Left ventricle myocardium inferior (tissue), 1 donor: ENCODE data around the gene IGFBP7. TPM values are rescaled to one million over a fixed set of nuclear protein-coding genes. Genes with fewer than 3 reads are reported as not detected.

Experiments
- DNase-seq: peaks from one replicate; pipeline ENCODE4 v3.0.0-alpha.2; 2020
- H3K27ac ChIP-seq: fragments of 200-600 bp; replicated peaks from 2 replicates; pipeline ENCODE4 v1.8.0; 2021
- H3K27me3 ChIP-seq: fragments of 200-600 bp; 2 replicates; pipeline ENCODE4 v1.8.0; 2021; ENCODE audit warnings: low read depth
- H3K36me3 ChIP-seq: fragments of 200-600 bp; 2 replicates; pipeline ENCODE4 v1.8.0; 2021
- H3K4me1 ChIP-seq: fragments of 200-600 bp; 2 replicates; pipeline ENCODE4 v1.8.0; 2021
- H3K4me3 ChIP-seq: fragments of 200-600 bp; 2 replicates; pipeline ENCODE4 v1.8.0; 2021; ENCODE audit warnings: mild to moderate bottlenecking, moderate library complexity
- H3K9me3 ChIP-seq: fragments of 200-600 bp; replicated peaks from 2 replicates; pipeline ENCODE4 v1.8.0; 2021
- CTCF ChIP-seq: fragments of 200-600 bp; IDR thresholded peaks from 2 replicates; pipeline ENCODE4 v1.8.0; 2021; ENCODE audit warnings: antibody characterized with exemption, mild to moderate bottlenecking, borderline replicate concordance
- intact Hi-C: fragments of 100-400 bp; cut with micrococcal nuclease; formaldehyde crosslinking; loops from one replicate; pipeline ENCODE4 v1.11.0; 2022
- total RNA-seq: library from RNA; stranded (reverse); fragmentation: NEBNext Ultra II Directional; extraction: Animal tissue kit (Norgen Biotek cat#: 25700); gene quantifications from one replicate; pipeline ENCODE4 v1.2.1, GENCODE V29; 2021
- donor health status: DM: no; HTN: yes; CAD: no; lungs with severe emphysema.

IGFBP7 gene
- total RNA-seq, 1 donor from 2014 or later = 698 TPM

GRCh38 chr4:57059890-57060716, 50.1 kb downstream of the IGFBP7 start:
- Histone ChIP-seq H3K27me3 (no peaks in the 10 kb centered on the region), H3K9me3 (no peaks in the 10 kb centered on the region), H3K36me3 (no peaks in the 10 kb centered on the region), H3K27ac (peak overlapping the region; percentile 87), H3K4me1 (peaks cover 91% of the 10 kb centered on the region), H3K4me3 (no peak overlapping the region)
- no peak for DNase-seq
- intact Hi-C loops = loop anchor here (5.0 kb wide), 1 partner anchor 47 kb away; no protein-coding TSS in a partner anchor
- TF ChIP-seq CTCF = no peak

GRCh38 chr4:57055886-57056285, 54.3 kb downstream of the IGFBP7 start:
- peak overlapping the region; percentile 86 for H3K27ac ChIP-seq
- no peaks in the 10 kb centered on the region for H3K27me3 ChIP-seq
- peak; percentile 42 for DNase-seq
- intact Hi-C loops = loop anchor here (5.0 kb wide), 1 partner anchor 51 kb away; no protein-coding TSS in a partner anchor
- peaks cover 89% of the 10 kb centered on the region for H3K4me1 ChIP-seq
- H3K4me3 ChIP-seq = peak overlapping the region; percentile 23
- no peaks in the 10 kb centered on the region for H3K36me3 ChIP-seq
- H3K9me3 ChIP-seq = no peaks in the 10 kb centered on the region
- TF ChIP-seq CTCF = no peak

- H3K36me3 ChIP-seq = no peaks in the 10 kb centered on the region
- TF ChIP-seq CTCF = no peak
- H3K9me3 ChIP-seq = no peaks in the 10 kb centered on the region
- peaks cover 98% of the 10 kb centered on the region for H3K4me1 ChIP-seq
- peak overlapping the region; percentile 86 for H3K27ac ChIP-seq
- no peak overlapping the region for H3K4me3 ChIP-seq
- intact Hi-C loops = no loop called here
- DNase-seq = no peak
- no peaks in the 10 kb centered on the region for H3K27me3 ChIP-seq
Observed at GRCh38 chr4:57053508-57053907, 56.7 kb downstream of the IGFBP7 start.

GRCh38 chr4:57051524-57051923, 58.7 kb downstream of the IGFBP7 start:
- Histone ChIP-seq H3K36me3 (no peaks in the 10 kb centered on the region), H3K27ac (peak overlapping the region; percentile 86), H3K27me3 (no peaks in the 10 kb centered on the region), H3K4me1 (peaks cover 98% of the 10 kb centered on the region), H3K4me3 (no peak overlapping the region), H3K9me3 (peaks cover 3% of the 10 kb centered on the region)
- DNase-seq = no peak
- TF ChIP-seq CTCF = no peak
- intact Hi-C loops = no loop called here

GRCh38 chr4:57051095-57051494, 59.1 kb downstream of the IGFBP7 start:
- Histone ChIP-seq H3K9me3 (peaks cover 3% of the 10 kb centered on the region), H3K4me3 (no peak overlapping the region), H3K27me3 (no peaks in the 10 kb centered on the region), H3K36me3 (no peaks in the 10 kb centered on the region), H3K4me1 (peaks cover 98% of the 10 kb centered on the region), H3K27ac (peak overlapping the region; percentile 86)
- no peak for TF ChIP-seq CTCF
- no peak for DNase-seq
- intact Hi-C loops = no loop called here
